GM13977 (cell line): Measurements from ENCODE around the gene ZMIZ1.
A peak's percentile ranks its signal among the peaks of the same experiment; 100 is the strongest.

ENCODE experiments used
- DNase-seq: peaks from one replicate; pipeline ENCODE4 v3.0.0; 2012; ENCODE audit warnings: low spot score
- in situ Hi-C: fragments of 300-500 bp; cut with MboI; formaldehyde crosslinking; loops from one replicate; pipeline ENCODE4 v1.12.0; 2022; ENCODE audit warnings: low sequenced_read_pairs, low pct_unique_long_range_greater_than_20kb, mixed read lengths, inconsistent platforms; ENCODE audit not compliant: unreplicated experiment
- TF ChIP-seq, protein P1 (sequence below): IDR thresholded peaks from 2 replicates; pipeline ENCODE4 v1.5.1; 2012; ENCODE audit warnings: mild to moderate bottlenecking, control low read depth; ENCODE audit not compliant: insufficient read depth; ENCODE audit errors: extremely low read depth, missing control alignments

ZMIZ1 gene, protein sequence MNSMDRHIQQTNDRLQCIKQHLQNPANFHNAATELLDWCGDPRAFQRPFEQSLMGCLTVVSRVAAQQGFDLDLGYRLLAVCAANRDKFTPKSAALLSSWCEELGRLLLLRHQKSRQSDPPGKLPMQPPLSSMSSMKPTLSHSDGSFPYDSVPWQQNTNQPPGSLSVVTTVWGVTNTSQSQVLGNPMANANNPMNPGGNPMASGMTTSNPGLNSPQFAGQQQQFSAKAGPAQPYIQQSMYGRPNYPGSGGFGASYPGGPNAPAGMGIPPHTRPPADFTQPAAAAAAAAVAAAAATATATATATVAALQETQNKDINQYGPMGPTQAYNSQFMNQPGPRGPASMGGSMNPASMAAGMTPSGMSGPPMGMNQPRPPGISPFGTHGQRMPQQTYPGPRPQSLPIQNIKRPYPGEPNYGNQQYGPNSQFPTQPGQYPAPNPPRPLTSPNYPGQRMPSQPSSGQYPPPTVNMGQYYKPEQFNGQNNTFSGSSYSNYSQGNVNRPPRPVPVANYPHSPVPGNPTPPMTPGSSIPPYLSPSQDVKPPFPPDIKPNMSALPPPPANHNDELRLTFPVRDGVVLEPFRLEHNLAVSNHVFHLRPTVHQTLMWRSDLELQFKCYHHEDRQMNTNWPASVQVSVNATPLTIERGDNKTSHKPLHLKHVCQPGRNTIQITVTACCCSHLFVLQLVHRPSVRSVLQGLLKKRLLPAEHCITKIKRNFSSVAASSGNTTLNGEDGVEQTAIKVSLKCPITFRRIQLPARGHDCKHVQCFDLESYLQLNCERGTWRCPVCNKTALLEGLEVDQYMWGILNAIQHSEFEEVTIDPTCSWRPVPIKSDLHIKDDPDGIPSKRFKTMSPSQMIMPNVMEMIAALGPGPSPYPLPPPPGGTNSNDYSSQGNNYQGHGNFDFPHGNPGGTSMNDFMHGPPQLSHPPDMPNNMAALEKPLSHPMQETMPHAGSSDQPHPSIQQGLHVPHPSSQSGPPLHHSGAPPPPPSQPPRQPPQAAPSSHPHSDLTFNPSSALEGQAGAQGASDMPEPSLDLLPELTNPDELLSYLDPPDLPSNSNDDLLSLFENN

DNA sequence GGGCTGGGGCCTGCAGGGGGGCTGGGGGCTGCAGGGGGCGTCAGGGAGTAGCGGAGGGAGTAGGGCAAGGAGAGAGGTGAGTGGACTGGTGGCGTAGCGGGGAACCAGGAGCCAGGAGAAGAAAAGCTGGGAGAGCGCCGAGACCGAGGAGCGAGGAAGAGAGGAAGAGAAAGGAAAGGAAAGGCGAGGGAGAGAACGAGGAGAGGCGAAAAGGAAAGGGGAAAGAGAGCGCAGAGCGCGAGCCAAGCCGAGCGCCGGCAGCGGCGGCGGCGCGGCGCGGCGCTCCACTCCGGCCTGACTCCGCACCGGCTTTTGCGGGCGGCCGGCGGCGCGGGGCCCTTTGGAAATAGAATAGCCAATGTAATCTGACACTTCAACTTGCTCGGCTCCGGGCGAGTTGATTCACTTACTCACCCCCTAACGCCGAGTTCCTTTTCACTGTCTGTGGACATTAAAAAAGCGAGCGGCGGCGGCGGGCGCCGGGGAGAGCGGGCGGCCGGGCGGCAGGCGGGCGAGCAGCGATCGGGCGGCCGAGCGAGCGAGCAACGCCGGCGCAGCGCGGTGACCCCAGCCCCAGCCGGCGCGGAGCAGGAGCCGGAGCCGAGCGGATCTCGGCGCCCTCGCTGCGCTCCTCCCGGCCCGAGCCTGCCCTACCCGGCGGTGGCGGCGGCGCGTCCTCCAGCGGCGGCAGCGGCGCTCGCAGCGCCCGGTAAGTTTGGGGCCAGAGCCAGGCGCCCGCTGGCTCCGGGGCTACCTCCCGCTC lies at the start of gene ZMIZ1:
Gene ZMIZ1 (plus strand): TSS at position 405 of the 763 bp plus-strand sequence. CDS start 132,667 bp downstream, outside the sequence.
- peak; percentile 96 for DNase-seq
- TF ChIP-seq, protein P1, sequence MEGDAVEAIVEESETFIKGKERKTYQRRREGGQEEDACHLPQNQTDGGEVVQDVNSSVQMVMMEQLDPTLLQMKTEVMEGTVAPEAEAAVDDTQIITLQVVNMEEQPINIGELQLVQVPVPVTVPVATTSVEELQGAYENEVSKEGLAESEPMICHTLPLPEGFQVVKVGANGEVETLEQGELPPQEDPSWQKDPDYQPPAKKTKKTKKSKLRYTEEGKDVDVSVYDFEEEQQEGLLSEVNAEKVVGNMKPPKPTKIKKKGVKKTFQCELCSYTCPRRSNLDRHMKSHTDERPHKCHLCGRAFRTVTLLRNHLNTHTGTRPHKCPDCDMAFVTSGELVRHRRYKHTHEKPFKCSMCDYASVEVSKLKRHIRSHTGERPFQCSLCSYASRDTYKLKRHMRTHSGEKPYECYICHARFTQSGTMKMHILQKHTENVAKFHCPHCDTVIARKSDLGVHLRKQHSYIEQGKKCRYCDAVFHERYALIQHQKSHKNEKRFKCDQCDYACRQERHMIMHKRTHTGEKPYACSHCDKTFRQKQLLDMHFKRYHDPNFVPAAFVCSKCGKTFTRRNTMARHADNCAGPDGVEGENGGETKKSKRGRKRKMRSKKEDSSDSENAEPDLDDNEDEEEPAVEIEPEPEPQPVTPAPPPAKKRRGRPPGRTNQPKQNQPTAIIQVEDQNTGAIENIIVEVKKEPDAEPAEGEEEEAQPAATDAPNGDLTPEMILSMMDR = peak; percentile 51
- in situ Hi-C loops = no loop called here

DNA sequence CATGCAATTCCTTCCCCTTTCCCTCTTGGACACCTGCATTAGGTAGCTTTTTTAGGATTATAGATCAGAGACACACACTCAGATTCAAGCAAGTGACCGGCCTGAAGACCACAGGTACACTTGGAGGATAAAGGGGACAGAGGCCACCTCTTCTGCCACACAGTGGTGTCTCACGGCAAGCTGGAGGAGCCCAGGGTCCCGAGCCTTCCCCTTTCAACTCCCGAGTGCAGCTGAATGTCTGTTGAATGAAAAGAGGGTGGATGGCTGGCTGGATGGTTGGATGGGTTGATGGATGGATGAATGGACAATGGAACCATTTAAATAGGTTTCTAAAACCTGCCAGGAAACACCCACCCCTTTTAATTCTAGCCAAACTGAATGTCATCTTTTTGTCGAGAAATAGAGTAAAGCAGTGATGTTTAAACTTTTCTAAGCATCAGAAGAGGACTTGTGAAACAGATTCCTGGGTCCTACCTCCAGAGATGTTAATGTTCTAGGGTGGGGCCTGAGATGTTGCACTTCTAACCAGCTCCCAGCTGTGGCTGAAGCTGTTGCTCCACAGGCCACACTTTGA lies 49.2 kb upstream of the ZMIZ1 start:
- in situ Hi-C loops = no loop called here
- TF ChIP-seq, protein P1 = no peak
- no peak for DNase-seq

DNA sequence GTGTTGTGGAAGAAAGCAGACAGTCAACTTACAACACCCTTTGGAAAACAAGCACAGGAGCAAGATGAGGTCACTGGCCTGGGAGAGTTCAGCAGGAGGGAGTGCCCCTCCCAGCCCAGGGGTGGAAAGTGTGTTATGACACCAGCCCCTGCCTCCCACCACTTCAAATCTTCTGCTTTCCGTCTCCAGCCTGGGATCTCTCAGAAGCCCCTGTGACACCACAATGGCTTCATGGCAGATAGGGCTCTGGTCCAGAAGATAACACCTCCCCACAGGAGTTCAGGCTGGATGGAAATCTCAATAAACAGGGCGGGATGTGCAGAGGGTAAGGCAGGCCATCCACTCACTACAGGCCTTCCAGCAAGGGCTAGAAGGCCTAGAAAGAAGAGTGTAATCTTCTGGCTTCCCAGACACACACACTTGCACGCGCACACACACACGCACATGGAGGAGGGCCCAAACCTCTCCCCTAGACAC lies 48.7 kb upstream of the ZMIZ1 start:
- in situ Hi-C loops = no loop called here
- TF ChIP-seq, protein P1 = no peak
- no peak for DNase-seq

DNA sequence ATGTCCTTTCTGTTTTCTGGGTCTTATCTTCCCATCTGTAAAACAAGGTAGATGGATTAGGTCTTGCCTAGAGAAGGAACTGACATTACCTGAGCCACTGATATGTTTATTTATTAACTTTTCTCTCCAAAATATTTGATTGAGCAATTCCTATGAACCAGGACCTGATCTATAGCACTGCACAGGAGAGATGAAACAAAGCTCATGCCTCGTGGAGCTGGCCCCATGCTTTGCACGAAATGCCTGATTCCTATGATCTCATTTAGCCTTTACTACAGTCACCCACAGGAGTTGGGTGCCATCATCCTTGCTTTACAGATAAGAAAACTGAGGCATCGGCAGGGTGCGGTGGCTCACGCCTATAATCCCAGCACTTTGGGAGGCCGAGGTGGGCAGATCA lies 48.2 kb upstream of the ZMIZ1 start:
- no peak for DNase-seq
- in situ Hi-C loops = no loop called here
- TF ChIP-seq, protein P1 = no peak

DNA sequence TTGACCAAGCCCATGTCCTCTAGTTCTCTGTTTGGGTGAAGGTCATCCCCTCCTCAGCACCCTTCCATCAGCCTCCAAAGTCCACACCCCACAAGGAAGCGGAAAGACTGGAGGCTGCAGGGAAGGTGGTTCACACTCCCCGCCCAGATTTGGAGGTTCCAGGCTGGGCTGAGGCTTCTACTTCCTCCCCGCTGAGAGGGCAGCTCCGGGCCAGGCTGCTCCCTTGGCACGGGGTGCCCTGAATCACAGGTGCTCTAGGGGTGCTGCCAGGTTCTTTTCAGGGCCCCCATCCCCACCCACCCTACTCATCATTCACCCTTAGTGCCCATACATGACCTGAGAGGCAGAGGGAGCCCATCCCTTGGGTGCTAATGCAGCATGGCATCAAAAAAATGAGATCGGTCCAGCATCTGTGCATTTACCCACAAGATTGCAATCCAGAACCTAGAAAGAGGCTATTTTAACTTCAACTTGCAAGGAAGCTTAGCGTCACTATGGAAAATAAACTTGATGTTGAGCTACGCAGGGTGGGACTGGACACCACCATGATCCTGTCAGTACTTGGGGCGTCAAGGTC lies 47.3 kb upstream of the ZMIZ1 start:
- in situ Hi-C loops = no loop called here
- no peak for DNase-seq
- TF ChIP-seq, protein P1 = no peak
